K562 (cell line): ENCODE data around the gene SMCHD1. TPM values are rescaled to one million over a fixed set of nuclear protein-coding genes. Genes with fewer than 3 reads are reported as not detected.

Experiments
- ARHGAP35 ChIP-seq: fragments of 450-650 bp; IDR thresholded peaks from 2 replicates; pipeline ENCODE4 v1.6.1; 2018; ENCODE audit not compliant: partially characterized antibody
- CBX2 ChIP-seq: fragments of 200-600 bp; sonication (generic); IDR thresholded peaks from one replicate; pipeline ENCODE4 v1.6.1; 2012; ENCODE audit warnings: mild to moderate bottlenecking, low read length, inconsistent platforms; ENCODE audit not compliant: insufficient read depth, poor library complexity, severe bottlenecking
- CREBBP ChIP-seq: IDR thresholded peaks from one replicate; pipeline ENCODE4 v1.6.1; 2012; ENCODE audit warnings: low read depth, mild to moderate bottlenecking, control low read depth, inconsistent platforms, low read length
- EGR1 ChIP-seq: fragments of 450-650 bp; conservative IDR thresholded peaks from 2 replicates; pipeline ENCODE4 v1.6.1; 2017; ENCODE audit warnings: mild to moderate bottlenecking
- EP300 ChIP-seq: IDR thresholded peaks from 2 replicates; pipeline ENCODE4 v1.6.1; 2012; ENCODE audit warnings: low read length, improper control_type of control experiment
- HDAC6 ChIP-seq: IDR thresholded peaks from 2 replicates; pipeline ENCODE4 v1.6.1; 2012; ENCODE audit warnings: low read depth, mild to moderate bottlenecking, control low read depth, inconsistent platforms, low read length, moderate library complexity
- KAT8 ChIP-seq: fragments of 450-650 bp; IDR thresholded peaks from 2 replicates; pipeline ENCODE4 v1.6.1; 2016; ENCODE audit warnings: low read depth, mild to moderate bottlenecking
- KLF6 ChIP-seq: fragments of 250-450 bp; sonication (Bioruptor Pico); IDR thresholded peaks from 2 replicates; pipeline ENCODE4 v1.4.0; 2020; ENCODE audit warnings: mild to moderate bottlenecking, moderate library complexity, borderline replicate concordance
- MBD2 ChIP-seq: sonication (generic); IDR thresholded peaks from 2 replicates; pipeline ENCODE4 v1.6.1; 2016; ENCODE audit warnings: low read depth, borderline replicate concordance
- MIER1 ChIP-seq: fragments of 450-650 bp; IDR thresholded peaks from 2 replicates; pipeline ENCODE4 v1.6.1; 2016; ENCODE audit warnings: antibody characterized with exemption, mild to moderate bottlenecking, low read depth
- NCOR1 ChIP-seq: fragments of 450-650 bp; IDR thresholded peaks from 2 replicates; pipeline ENCODE4 v1.6.1; 2016; ENCODE audit warnings: mild to moderate bottlenecking, moderate library complexity
- SOX6 ChIP-seq: fragments of 450-650 bp; IDR thresholded peaks from 2 replicates; pipeline ENCODE4 v1.6.1; 2014; ENCODE audit warnings: mild to moderate bottlenecking
- TAL1 ChIP-seq: fragments of 450-650 bp; IDR thresholded peaks from 2 replicates; pipeline ENCODE4 v1.6.1; 2016; ENCODE audit warnings: mild to moderate bottlenecking
- ZNF121 ChIP-seq: sonication (generic); formaldehyde crosslinking; conservative IDR thresholded peaks from 2 replicates; pipeline ENCODE4 v1.8.0; 2022; ENCODE audit warnings: missing genetic modification reagents
- ZNF24 ChIP-seq: fragments of 450-650 bp; IDR thresholded peaks from 2 replicates; pipeline ENCODE4 v1.6.1; 2016
- ZNF75A ChIP-seq: fragments of 450-650 bp; formaldehyde crosslinking; IDR thresholded peaks from 2 replicates; pipeline ENCODE4 v1.4.0; 2020; ENCODE audit warnings: mild to moderate bottlenecking
- polyA plus RNA-seq, 8 experiments: library from polyadenylated mRNA; depleted of rRNA in 4 of 8; stranded (reverse) in 5 of 8; unstranded in 3 of 8; fragments of >200 nt; fragmentation: Nextera tagmentation in 2 of 8; fragmentation: Illumina TruSeq in 1 of 8; extraction: Ambion mirVana in 2 of 8; extraction: Trizol in 1 of 8; gene quantifications; 2 replicates each; pipeline versions ENCODE4 v1.2.1 to v1.2.3, GENCODE V29; 2011 to 2014; ENCODE audit warnings: inconsistent platforms in 1 of 8, missing spikeins in 1 of 8
- total RNA-seq, 7 experiments: library from RNA; depleted of rRNA in 6 of 7; stranded (reverse); fragments of >200 nt in 6 of 7; fragmentation: Illumina TruSeq in 2 of 7; extraction: Trizol in 2 of 7; gene quantifications; 2 replicates each; pipeline versions ENCODE4 v1.2.1 to v1.2.3, GENCODE V29; 2011 to 2021; ENCODE audit warnings: low replicate concordance in 1 of 7
- TF ChIP-seq, protein P1 (sequence below), 2 experiments: fragments of 200-800 bp in 1 of 2; sonication (Bioruptor generic) in 1 of 2; sonication (generic) in 1 of 2; formaldehyde crosslinking in 1 of 2; IDR thresholded peaks in 1 of 2; conservative IDR thresholded peaks in 1 of 2; 2 replicates each; pipeline versions ENCODE4 v1.5.0 to v1.6.1; 2016 to 2020; ENCODE audit warnings: missing compliant biosample characterization in 1 of 2, missing genetic modification characterization in 1 of 2, missing genetic modification reagents in 1 of 2
- TF ChIP-seq, protein P2 (sequence below), 2 experiments: fragments of 450-650 bp in 1 of 2; sonication (generic) in 1 of 2; formaldehyde crosslinking; conservative IDR thresholded peaks; 2 replicates each; pipeline versions ENCODE4 v1.4.0 to v1.8.1; 2020 to 2022; ENCODE audit warnings: mild to moderate bottlenecking in 1 of 2, missing genetic modification reagents in 1 of 2
- TF ChIP-seq, protein P3 (sequence below): sonication (generic); formaldehyde crosslinking; IDR thresholded peaks from 2 replicates; pipeline ENCODE4 v1.5.0; 2020; ENCODE audit warnings: missing genetic modification reagents
- TF ChIP-seq, protein P4 (sequence below), 3 experiments: IDR thresholded peaks in 2 of 3; conservative IDR thresholded peaks in 1 of 3; 2 replicates each; pipeline ENCODE4 v1.5.1; 2011 to 2012; ENCODE audit warnings: low read length in 3 of 3, mild to moderate bottlenecking in 3 of 3, control low read depth in 2 of 3, improper control_type of control experiment in 1 of 3, inconsistent platforms in 1 of 3, low read depth in 1 of 3, mixed read lengths in 1 of 3, moderate library complexity in 1 of 3; ENCODE audit not compliant: insufficient read depth in 2 of 3

SMCHD1 gene
- total and polyA plus RNA-seq, 9 of the 15 experiments (the other 6 are each of a cell fraction or from before 2014, with no cell fraction given), result 6.3 to 144 (median 72.7) TPM

DNA sequence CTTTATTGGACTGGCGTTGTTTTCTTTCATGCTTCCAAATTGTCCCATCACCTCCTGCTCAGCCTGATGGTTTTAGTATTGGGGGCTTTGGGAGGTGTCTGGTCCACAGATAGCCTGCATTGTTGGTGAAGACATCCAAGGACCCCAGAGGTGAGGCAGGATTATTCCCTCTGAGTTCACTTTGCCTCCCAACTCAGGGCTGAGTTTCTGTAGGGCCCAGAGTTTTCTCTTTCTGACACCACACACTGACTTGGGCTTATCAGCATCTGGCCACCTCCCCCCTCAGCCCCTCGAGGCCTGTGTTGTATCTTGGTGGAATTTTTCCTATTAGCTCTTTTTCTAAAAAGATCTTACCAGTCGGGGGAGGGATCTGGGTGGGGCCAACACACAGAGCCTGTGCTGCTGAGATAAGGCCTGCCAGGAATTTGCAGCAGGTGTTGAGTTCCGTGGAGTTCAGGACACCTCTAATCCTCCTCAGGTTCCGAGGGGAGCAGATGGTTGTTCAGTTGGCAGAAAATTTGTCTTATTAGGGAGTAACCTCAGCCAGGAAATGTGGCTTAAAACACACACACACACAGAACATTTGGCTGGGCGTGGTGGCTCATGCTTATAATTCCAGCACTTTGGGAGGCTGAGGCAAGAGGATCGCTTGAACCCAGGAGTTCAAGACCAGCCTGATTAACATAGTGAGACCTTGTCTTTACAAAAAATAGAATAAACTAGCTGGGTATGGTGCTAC is 198.6 kb downstream of the SMCHD1 start (continued):
- TF ChIP-seq, protein P1, sequence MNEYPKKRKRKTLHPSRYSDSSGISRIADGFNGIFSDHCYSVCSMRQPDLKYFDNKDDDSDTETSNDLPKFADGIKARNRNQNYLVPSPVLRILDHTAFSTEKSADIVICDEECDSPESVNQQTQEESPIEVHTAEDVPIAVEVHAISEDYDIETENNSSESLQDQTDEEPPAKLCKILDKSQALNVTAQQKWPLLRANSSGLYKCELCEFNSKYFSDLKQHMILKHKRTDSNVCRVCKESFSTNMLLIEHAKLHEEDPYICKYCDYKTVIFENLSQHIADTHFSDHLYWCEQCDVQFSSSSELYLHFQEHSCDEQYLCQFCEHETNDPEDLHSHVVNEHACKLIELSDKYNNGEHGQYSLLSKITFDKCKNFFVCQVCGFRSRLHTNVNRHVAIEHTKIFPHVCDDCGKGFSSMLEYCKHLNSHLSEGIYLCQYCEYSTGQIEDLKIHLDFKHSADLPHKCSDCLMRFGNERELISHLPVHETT (CRISPR knock-in tag; conservative IDR thresholded peaks at IDR 0.05 in 1 of 2, IDR thresholded peaks at IDR 0.05 in 1 of 2), result 0 out of 4 replicates have a peak, but pooled peaks of 1 of the 2 experiments have one; percentile 51
- TF ChIP-seq ZNF121 (CRISPR knock-in tag) (no peak), SOX6 (peak; percentile 95), MBD2 (peak; percentile 78), CBX2 (no peak), TAL1 (peak; percentile 98), EP300 (peak; percentile 97), KAT8 (no peak), KLF6 (CRISPR knock-in tag) (no peak), HDAC6 (no peak), MIER1 (peak; percentile 21; the same call in 1 of the 2 replicates), ARHGAP35 (no peak), ZNF24 (0 out of 2 replicates have a peak, but pooled peaks have one; percentile 18), EGR1 (no peak; the same call in 1 of the 2 replicates), ZNF75A (CRISPR knock-in tag) (no peak), CREBBP (no peak), NCOR1 (peak; percentile 96)
- TF ChIP-seq, protein P2, sequence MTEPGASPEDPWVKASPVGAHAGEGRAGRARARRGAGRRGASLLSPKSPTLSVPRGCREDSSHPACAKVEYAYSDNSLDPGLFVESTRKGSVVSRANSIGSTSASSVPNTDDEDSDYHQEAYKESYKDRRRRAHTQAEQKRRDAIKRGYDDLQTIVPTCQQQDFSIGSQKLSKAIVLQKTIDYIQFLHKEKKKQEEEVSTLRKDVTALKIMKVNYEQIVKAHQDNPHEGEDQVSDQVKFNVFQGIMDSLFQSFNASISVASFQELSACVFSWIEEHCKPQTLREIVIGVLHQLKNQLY (CRISPR knock-in tag; conservative IDR thresholded peaks at IDR 0.05), result no peak
- TF ChIP-seq, protein P3, sequence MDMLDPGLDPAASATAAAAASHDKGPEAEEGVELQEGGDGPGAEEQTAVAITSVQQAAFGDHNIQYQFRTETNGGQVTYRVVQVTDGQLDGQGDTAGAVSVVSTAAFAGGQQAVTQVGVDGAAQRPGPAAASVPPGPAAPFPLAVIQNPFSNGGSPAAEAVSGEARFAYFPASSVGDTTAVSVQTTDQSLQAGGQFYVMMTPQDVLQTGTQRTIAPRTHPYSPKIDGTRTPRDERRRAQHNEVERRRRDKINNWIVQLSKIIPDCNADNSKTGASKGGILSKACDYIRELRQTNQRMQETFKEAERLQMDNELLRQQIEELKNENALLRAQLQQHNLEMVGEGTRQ (CRISPR knock-in tag), result no peak
- TF ChIP-seq, protein P4, sequence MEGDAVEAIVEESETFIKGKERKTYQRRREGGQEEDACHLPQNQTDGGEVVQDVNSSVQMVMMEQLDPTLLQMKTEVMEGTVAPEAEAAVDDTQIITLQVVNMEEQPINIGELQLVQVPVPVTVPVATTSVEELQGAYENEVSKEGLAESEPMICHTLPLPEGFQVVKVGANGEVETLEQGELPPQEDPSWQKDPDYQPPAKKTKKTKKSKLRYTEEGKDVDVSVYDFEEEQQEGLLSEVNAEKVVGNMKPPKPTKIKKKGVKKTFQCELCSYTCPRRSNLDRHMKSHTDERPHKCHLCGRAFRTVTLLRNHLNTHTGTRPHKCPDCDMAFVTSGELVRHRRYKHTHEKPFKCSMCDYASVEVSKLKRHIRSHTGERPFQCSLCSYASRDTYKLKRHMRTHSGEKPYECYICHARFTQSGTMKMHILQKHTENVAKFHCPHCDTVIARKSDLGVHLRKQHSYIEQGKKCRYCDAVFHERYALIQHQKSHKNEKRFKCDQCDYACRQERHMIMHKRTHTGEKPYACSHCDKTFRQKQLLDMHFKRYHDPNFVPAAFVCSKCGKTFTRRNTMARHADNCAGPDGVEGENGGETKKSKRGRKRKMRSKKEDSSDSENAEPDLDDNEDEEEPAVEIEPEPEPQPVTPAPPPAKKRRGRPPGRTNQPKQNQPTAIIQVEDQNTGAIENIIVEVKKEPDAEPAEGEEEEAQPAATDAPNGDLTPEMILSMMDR (IDR thresholded peaks at IDR 0.05 in 2 of 3, conservative IDR thresholded peaks at IDR 0.05 in 1 of 3; ENCODE audit: insufficient read depth in 2 of 3, low read depth in 1 of 3, low read length in 3 of 3), result no peak
